Suprapubic skin (tissue), 4 donors: ENCODE data around the gene GPA33. TPM values are rescaled to one million over a fixed set of nuclear protein-coding genes. Genes with fewer than 3 reads are reported as not detected.

Source experiments
- DNase-seq, 2 donors: peaks; one replicate each; pipeline ENCODE4 v3.0.0-alpha.2; 2019; ENCODE audit warnings: low spot score in 2 of 2
- H3K27ac ChIP-seq: fragments of 200-600 bp; sonication (generic); one replicate; pipeline ENCODE4 v1.5.1; 2019
- H3K27me3 ChIP-seq: fragments of 200-600 bp; sonication (generic); one replicate; pipeline ENCODE4 v1.5.1; 2019
- H3K36me3 ChIP-seq: fragments of 200-600 bp; sonication (generic); one replicate; pipeline ENCODE4 v1.5.1; 2019
- H3K4me1 ChIP-seq: fragments of 200-600 bp; sonication (generic); one replicate; pipeline ENCODE4 v1.5.1; 2019
- H3K4me3 ChIP-seq: fragments of 200-600 bp; sonication (generic); one replicate; pipeline ENCODE4 v1.5.1; 2019; ENCODE audit warnings: mild to moderate bottlenecking
- H3K9me3 ChIP-seq: fragments of 200-600 bp; sonication (generic); one replicate; pipeline ENCODE4 v1.5.1; 2019
- CTCF ChIP-seq, 2 donors: fragments of 200-600 bp in 1 of 2; fragments of 450-650 bp in 1 of 2; sonication (generic) in 1 of 2; IDR thresholded peaks; one replicate each; pipeline ENCODE4 v1.5.1; 2016 to 2019; ENCODE audit warnings: antibody characterized with exemption in 2 of 2, mild to moderate bottlenecking in 1 of 2, moderate library complexity in 1 of 2
- EP300 ChIP-seq: sonication (generic); formaldehyde crosslinking; IDR thresholded peaks from one replicate; pipeline ENCODE4 v1.6.1; 2017; ENCODE audit warnings: antibody characterized with exemption
- POLR2A ChIP-seq, 2 donors: fragments of 450-650 bp; IDR thresholded peaks; one replicate each; pipeline ENCODE4 v1.6.1; 2017; ENCODE audit warnings: antibody characterized with exemption in 2 of 2, mild to moderate bottlenecking in 2 of 2, moderate library complexity in 2 of 2
- POLR2AphosphoS5 ChIP-seq, 3 donors: sonication (generic); formaldehyde crosslinking; IDR thresholded peaks; one replicate each; pipeline ENCODE4 v1.6.1; 2017; ENCODE audit warnings: antibody characterized with exemption in 3 of 3
- WGBS: methylation state at CpG from one replicate; pipeline ENCODE4 v1.1.5; 2018; 5-methylcytosine and 5-hydroxymethylcytosine counted together
- total RNA-seq, 4 donors: library from RNA; depleted of rRNA; stranded (reverse); fragments of >200 nt; gene quantifications; one replicate each; pipeline ENCODE4 v1.1.0, GENCODE V29; 2016

Gene GPA33
- total RNA-seq, 4 donors from 2014 or later = 0.15 TPM; not detected in 3

GRCh38 chr1:167128261-167129227 is 38.4 kb upstream of the GPA33 start:
- 79% methylated on average over 17 of the region's 17 CpGs for WGBS

GRCh38 chr1:167127661-167128060 is 37.5 kb upstream of the GPA33 start:
- peaks cover 25% of the 10 kb centered on the region for H3K27me3 ChIP-seq
- TF ChIP-seq POLR2AphosphoS5 (IDR thresholded peaks at IDR 0.05) = no peak
- TF ChIP-seq CTCF (IDR thresholded peaks at IDR 0.05) = no peak
- TF ChIP-seq POLR2A (IDR thresholded peaks at IDR 0.05) = no peak
- TF ChIP-seq EP300 = no peak
- DNase-seq = no peak
- WGBS = 79% methylated on average over 4 of the region's 5 CpGs
- no peaks in the 10 kb centered on the region for H3K4me1 ChIP-seq
- no peak overlapping the region for H3K27ac ChIP-seq
- no peak overlapping the region for H3K4me3 ChIP-seq
- no peaks in the 10 kb centered on the region for H3K9me3 ChIP-seq
- H3K36me3 ChIP-seq = no peaks in the 10 kb centered on the region

More at GRCh38 chr1:167128261-167129227, 38.4 kb upstream of the GPA33 start:
- Histone ChIP-seq H3K4me1 (no peaks in the 10 kb centered on the region), H3K9me3 (no peaks in the 10 kb centered on the region), H3K27ac (no peak overlapping the region), H3K4me3 (no peak overlapping the region), H3K27me3 (peaks cover 25% of the 10 kb centered on the region), H3K36me3 (no peaks in the 10 kb centered on the region)
- no peak for TF ChIP-seq POLR2A (IDR thresholded peaks at IDR 0.05)
- no peak for TF ChIP-seq POLR2AphosphoS5 (IDR thresholded peaks at IDR 0.05)
- no peak for TF ChIP-seq EP300
- no peak for TF ChIP-seq CTCF (IDR thresholded peaks at IDR 0.05)
- no peak for DNase-seq

- H3K4me3 ChIP-seq = no peak overlapping the region
- H3K27me3 ChIP-seq = peaks cover 25% of the 10 kb centered on the region
- no peak for TF ChIP-seq POLR2A (IDR thresholded peaks at IDR 0.05)
- no peak for TF ChIP-seq EP300
- no peak for TF ChIP-seq CTCF (IDR thresholded peaks at IDR 0.05)
- TF ChIP-seq POLR2AphosphoS5 (IDR thresholded peaks at IDR 0.05) = no peak
- no peaks in the 10 kb centered on the region for H3K4me1 ChIP-seq
- WGBS = 94% methylated on average over 2 of the region's 5 CpGs
- H3K9me3 ChIP-seq = no peaks in the 10 kb centered on the region
- no peak for DNase-seq
- no peak overlapping the region for H3K27ac ChIP-seq
- no peaks in the 10 kb centered on the region for H3K36me3 ChIP-seq
Observed at GRCh38 chr1:167127236-167127635, 37.1 kb upstream of the GPA33 start.

GRCh38 chr1:167126811-167127210 is 36.6 kb upstream of the GPA33 start:
- no peak overlapping the region for H3K4me3 ChIP-seq
- no peak overlapping the region for H3K27ac ChIP-seq
- peaks cover 25% of the 10 kb centered on the region for H3K27me3 ChIP-seq
- H3K4me1 ChIP-seq = no peaks in the 10 kb centered on the region
- H3K36me3 ChIP-seq = no peaks in the 10 kb centered on the region
- TF ChIP-seq POLR2A (IDR thresholded peaks at IDR 0.05) (no peak), CTCF (IDR thresholded peaks at IDR 0.05) (no peak), POLR2AphosphoS5 (IDR thresholded peaks at IDR 0.05) (no peak), EP300 (no peak)
- WGBS = 81% methylated on average over 17 of the region's 17 CpGs
- DNase-seq = no peak
- H3K9me3 ChIP-seq = no peaks in the 10 kb centered on the region

- H3K27me3 ChIP-seq = peaks cover 25% of the 10 kb centered on the region
- DNase-seq = no peak
- H3K36me3 ChIP-seq = no peaks in the 10 kb centered on the region
- 87% methylated on average over 28 of the region's 28 CpGs for WGBS
- TF ChIP-seq POLR2AphosphoS5 (IDR thresholded peaks at IDR 0.05) (no peak), EP300 (no peak), POLR2A (IDR thresholded peaks at IDR 0.05) (no peak), CTCF (IDR thresholded peaks at IDR 0.05) (no peak)
- no peaks in the 10 kb centered on the region for H3K9me3 ChIP-seq
- H3K4me1 ChIP-seq = peaks cover 3% of the 10 kb centered on the region
- no peak overlapping the region for H3K4me3 ChIP-seq
- H3K27ac ChIP-seq = no peak overlapping the region
Observed at GRCh38 chr1:167126317-167126716, 36.1 kb upstream of the GPA33 start.
